HG02763 (cell line): ENCODE results near the gene REV3L.

Experiments
- ATAC-seq: cut with Tn5 transposase; IDR thresholded peaks from one replicate; pipeline ENCODE4 v1.9.1; 2021; ENCODE audit warnings: mild to moderate bottlenecking, moderate library complexity; ENCODE audit not compliant: unreplicated experiment

Gene REV3L

GRCh38 chr6:111470991-111471390, 12.0 kb downstream of the REV3L start:
- ATAC-seq, result no peak

GRCh38 chr6:111469543-111469942, 13.5 kb downstream of the REV3L start:
- ATAC-seq, result no peak

GRCh38 chr6:111468329-111469012, 14.5 kb downstream of the REV3L start:
- ATAC-seq, result no peak

GRCh38 chr6:111464184-111464583, 18.8 kb downstream of the REV3L start:
- ATAC-seq, result no peak

GRCh38 chr6:111462770-111463391, 20.1 kb downstream of the REV3L start:
- ATAC-seq, result no peak

GRCh38 chr6:111461860-111462259, 21.2 kb downstream of the REV3L start:
- ATAC-seq, result no peak

- ATAC-seq, result no peak
These were observed 24.3 kb downstream of the REV3L start for GRCh38 chr6:111458670-111459232.

- no peak for ATAC-seq
These were observed 26.8 kb downstream of the REV3L start for GRCh38 chr6:111456208-111456607.

- ATAC-seq, result no peak
These were observed 32.4 kb downstream of the REV3L start for GRCh38 chr6:111450636-111451035.

GRCh38 chr6:111450087-111450486, 32.9 kb downstream of the REV3L start:
- ATAC-seq, result no peak

- no peak for ATAC-seq
These were observed 33.9 kb downstream of the REV3L start for GRCh38 chr6:111449129-111449528.

- no peak for ATAC-seq
These were observed 36.0 kb downstream of the REV3L start for GRCh38 chr6:111447051-111447450.

GRCh38 chr6:111445861-111446267, 37.2 kb downstream of the REV3L start:
- ATAC-seq, result no peak

GRCh38 chr6:111444794-111445193, 38.2 kb downstream of the REV3L start:
- no peak for ATAC-seq

- ATAC-seq, result no peak
These were observed 41.3 kb downstream of the REV3L start for GRCh38 chr6:111441678-111442243.

- no peak for ATAC-seq
These were observed 43.8 kb downstream of the REV3L start for GRCh38 chr6:111439171-111439570.

GRCh38 chr6:111437573-111437972, 45.4 kb downstream of the REV3L start:
- no peak for ATAC-seq

- no peak for ATAC-seq
These were observed 50.5 kb downstream of the REV3L start for GRCh38 chr6:111432511-111432910.

GRCh38 chr6:111430605-111431376, 52.2 kb downstream of the REV3L start:
- no peak for ATAC-seq

- ATAC-seq, result no peak
These were observed 53.4 kb downstream of the REV3L start for GRCh38 chr6:111429571-111429970.

GRCh38 chr6:111428811-111429210, 54.2 kb downstream of the REV3L start:
- ATAC-seq, result no peak
